H1 (cell line): Measurements from ENCODE around the gene YWHAE. TPM values are rescaled to one million over a fixed set of nuclear protein-coding genes. Genes with fewer than 3 reads are reported as not detected.

ENCODE experiments used
- CTCF ChIA-PET: fragments of 300-600 bp; sonication (Branson Sonifier 250); formaldehyde crosslinking; loops from one replicate; lab custom pipeline; 2021; ENCODE audit not compliant: partially characterized antibody; lab: Charles Lee
- POLR2A ChIA-PET: fragments of 300-600 bp; sonication (Branson Sonifier 250); formaldehyde crosslinking; loops from one replicate; lab custom pipeline; 2021; ENCODE audit warnings: inconsistent platforms; ENCODE audit not compliant: partially characterized antibody; lab: Charles Lee
- DNase-seq, 2 experiments: peaks; one replicate each; pipeline versions ENCODE4 v3.0.0 to v3.0.0-alpha.2; 2010 to 2022; ENCODE audit warnings: low spot score in 2 of 2, low read depth in 1 of 2, mixed read lengths in 1 of 2
- FAIRE-seq: peaks from 2 replicates; lab custom pipeline; 2011; peaks lifted over from hg19 to GRCh38; lab: Jason Lieb, UNC
- H2AFZ ChIP-seq: 2 replicates; pipeline ENCODE4 v1.8.1; 2012; ENCODE audit warnings: low read length, inconsistent platforms
- H2AK5ac ChIP-seq: 2 replicates; pipeline ENCODE4 v1.6.1; 2013; ENCODE audit warnings: low read depth, low read length
- H2BK120ac ChIP-seq: replicated peaks from 2 replicates; pipeline ENCODE3; 2013; ENCODE audit warnings: low read depth, low read length, inconsistent platforms
- H2BK12ac ChIP-seq: 2 replicates; pipeline ENCODE4 v1.6.1; 2013; ENCODE audit warnings: low read depth, low read length
- H2BK15ac ChIP-seq: 2 replicates; pipeline ENCODE4 v1.6.1; 2013; ENCODE audit warnings: low read length
- H2BK20ac ChIP-seq: 2 replicates; pipeline ENCODE4 v1.6.1; 2013; ENCODE audit warnings: low read length
- H2BK5ac ChIP-seq: 2 replicates; pipeline ENCODE4 v1.6.1; 2013; ENCODE audit warnings: low read depth, low read length
- H3K14ac ChIP-seq: 2 replicates; pipeline ENCODE4 v1.6.1; 2013; ENCODE audit warnings: inconsistent platforms; ENCODE audit not compliant: insufficient read length
- H3K18ac ChIP-seq: 2 replicates; pipeline ENCODE4 v1.6.1; 2013; ENCODE audit warnings: low read length; ENCODE audit errors: extremely low read depth
- H3K23ac ChIP-seq: 2 replicates; pipeline ENCODE4 v1.6.1; 2013; ENCODE audit warnings: inconsistent platforms; ENCODE audit not compliant: insufficient read length
- H3K23me2 ChIP-seq: 2 replicates; pipeline ENCODE4 v1.6.1; 2013; ENCODE audit warnings: low read depth, low read length
- H3K27ac ChIP-seq: 2 replicates; pipeline ENCODE4 v1.6.1; 2011; ENCODE audit warnings: low read depth, low read length, inconsistent platforms
- H3K27me3 ChIP-seq, 4 experiments: replicated peaks in 1 of 4; 1 replicate in 1 of 4; 2 replicates in 3 of 4; pipeline versions ENCODE4 v1.6.1 to v1.8.1; 2011 to 2013; ENCODE audit warnings: low read length in 3 of 4, mild to moderate bottlenecking in 3 of 4, inconsistent platforms in 2 of 4, mixed read lengths in 2 of 4, moderate library complexity in 1 of 4; ENCODE audit not compliant: control insufficient read depth in 3 of 4, insufficient read depth in 3 of 4; ENCODE audit errors: extremely low read depth in 1 of 4
- H3K36me3 ChIP-seq, 4 experiments: 2 replicates each; pipeline versions ENCODE4 v1.6.1 to v1.8.1; 2011 to 2013; ENCODE audit warnings: mild to moderate bottlenecking in 4 of 4, low read length in 3 of 4, moderate library complexity in 2 of 4, control low read depth in 1 of 4, inconsistent platforms in 1 of 4; ENCODE audit not compliant: insufficient read depth in 4 of 4, control insufficient read depth in 2 of 4
- H3K4ac ChIP-seq: replicated peaks from 2 replicates; pipeline ENCODE3; 2013; ENCODE audit warnings: low read length, low read depth, mixed read lengths, inconsistent platforms; ENCODE audit not compliant: insufficient read length
- H3K4me1 ChIP-seq, 4 experiments: replicated peaks in 1 of 4; 1 replicate in 1 of 4; 2 replicates in 3 of 4; pipeline versions ENCODE4 v1.6.1 to v1.8.1; 2011 to 2013; ENCODE audit warnings: low read length in 3 of 4, inconsistent platforms in 2 of 4, mixed read lengths in 1 of 4; ENCODE audit not compliant: insufficient read depth in 4 of 4, control insufficient read depth in 3 of 4
- H3K4me2 ChIP-seq, 2 experiments: 2 replicates each; pipeline versions ENCODE4 v1.6.1 to v1.8.1; 2011 to 2013; ENCODE audit warnings: low read depth in 2 of 2, low read length in 2 of 2, control low read depth in 1 of 2, inconsistent platforms in 1 of 2, mild to moderate bottlenecking in 1 of 2; ENCODE audit not compliant: insufficient read depth in 1 of 2
- H3K4me3 ChIP-seq, 4 experiments: fragments of 200-600, 300-600 bp in 1 of 4; sonication (generic), shearing (Covaris generic), sonication (Bioruptor Twin) in 1 of 4; 2 replicates each; pipeline versions ENCODE4 v1.5.1 to v1.8.1; 2011 to 2016; ENCODE audit warnings: low read length in 4 of 4, low read depth in 3 of 4, control low read depth in 2 of 4, inconsistent platforms in 2 of 4, mild to moderate bottlenecking in 2 of 4, mixed read lengths in 1 of 4, moderate library complexity in 1 of 4; ENCODE audit not compliant: insufficient read depth in 2 of 4; ENCODE audit errors: extremely low read depth in 1 of 4
- H3K56ac ChIP-seq: replicated peaks from 2 replicates; pipeline ENCODE3; 2013; ENCODE audit warnings: low read depth, mild to moderate bottlenecking, mixed read lengths, low read length, inconsistent platforms; ENCODE audit not compliant: insufficient read length
- H3K79me1 ChIP-seq: 2 replicates; pipeline ENCODE4 v1.6.1; 2013; ENCODE audit warnings: low read depth, low read length, control low read depth
- H3K79me2 ChIP-seq, 2 experiments: 2 replicates each; pipeline versions ENCODE4 v1.6.1 to v1.8.1; 2012 to 2013; ENCODE audit warnings: low read length in 2 of 2, mild to moderate bottlenecking in 2 of 2, inconsistent platforms in 1 of 2; ENCODE audit not compliant: insufficient read depth in 2 of 2, control insufficient read depth in 1 of 2
- H3K9ac ChIP-seq, 4 experiments: replicated peaks in 1 of 4; 1 replicate in 1 of 4; 2 replicates in 3 of 4; pipeline versions ENCODE4 v1.6.1 to v1.8.1; 2011 to 2013; ENCODE audit warnings: low read depth in 3 of 4, low read length in 3 of 4, control low read depth in 2 of 4, mild to moderate bottlenecking in 2 of 4, moderate library complexity in 2 of 4, inconsistent platforms in 1 of 4; ENCODE audit errors: extremely low read depth in 1 of 4
- H3K9me3 ChIP-seq, 2 experiments: 2 replicates each; pipeline versions ENCODE4 v1.6.1 to v1.8.1; 2012 to 2013; ENCODE audit warnings: mild to moderate bottlenecking in 2 of 2, moderate library complexity in 2 of 2, control low read depth in 1 of 2, inconsistent platforms in 1 of 2, low read depth in 1 of 2, low read length in 1 of 2, mixed read lengths in 1 of 2; ENCODE audit not compliant: insufficient read depth in 2 of 2
- H4K20me1 ChIP-seq, 2 experiments: replicated peaks in 1 of 2; 2 replicates each; pipeline versions ENCODE3 to v1.8.1; 2011 to 2013; ENCODE audit warnings: inconsistent platforms in 2 of 2, low read length in 2 of 2, mild to moderate bottlenecking in 1 of 2; ENCODE audit not compliant: insufficient read depth in 2 of 2, control insufficient read depth in 1 of 2
- H4K5ac ChIP-seq: 2 replicates; pipeline ENCODE4 v1.6.1; 2013; ENCODE audit warnings: low read length, low read depth, mixed read lengths, inconsistent platforms; ENCODE audit not compliant: insufficient read length
- H4K8ac ChIP-seq: 2 replicates; pipeline ENCODE4 v1.8.0; 2013; ENCODE audit warnings: mild to moderate bottlenecking, moderate library complexity, low read length, inconsistent platforms; ENCODE audit not compliant: insufficient read depth; ENCODE audit errors: extremely low read depth
- H4K91ac ChIP-seq: replicated peaks from 2 replicates; pipeline ENCODE3; 2013; ENCODE audit warnings: low read length, mixed read lengths, inconsistent platforms; ENCODE audit not compliant: insufficient read length
- ATF2 ChIP-seq: IDR thresholded peaks from 2 replicates; pipeline ENCODE4 v1.6.1; 2012; ENCODE audit warnings: low read length, inconsistent platforms
- EP300 ChIP-seq, 2 experiments: IDR thresholded peaks; 1 replicate in 1 of 2; 2 replicates in 1 of 2; pipeline ENCODE4 v1.6.1; 2011 to 2012; ENCODE audit warnings: low read depth in 2 of 2, low read length in 2 of 2, mild to moderate bottlenecking in 2 of 2, borderline replicate concordance in 1 of 2, inconsistent platforms in 1 of 2, moderate library complexity in 1 of 2
- RBBP5 ChIP-seq: IDR thresholded peaks from 2 replicates; pipeline ENCODE4 v1.7.1; 2012; ENCODE audit warnings: low read depth, mild to moderate bottlenecking, inconsistent platforms, low read length, moderate library complexity, borderline replicate concordance
- WGBS, 2 experiments: shearing (Covaris generic) in 1 of 2; methylation state at CpG; one replicate each; pipeline versions ENCODE4 v1.1.6 to v1.1.7; 2013 to 2015; ENCODE audit warnings: low lambda C conversion rate in 2 of 2, mixed read lengths in 2 of 2, inconsistent platforms in 1 of 2, low coverage in 1 of 2, missing lambda C conversion rate in 1 of 2; ENCODE audit not compliant: insufficient replicate concordance in 2 of 2, insufficient coverage in 1 of 2, insufficient read length in 1 of 2; ENCODE audit errors: extremely low coverage in 1 of 2, missing lambda C conversion rate in 1 of 2; 5-methylcytosine and 5-hydroxymethylcytosine counted together
- polyA plus RNA-seq, 7 experiments: library from polyadenylated mRNA; depleted of rRNA in 3 of 7; stranded (reverse) in 5 of 7; unstranded in 2 of 7; fragments of >200 nt in 5 of 7; fragments of 200-250 nt in 2 of 7; gene quantifications; 1 replicate in 5 of 7; 2 replicates in 1 of 7; 4 replicates in 1 of 7; pipeline versions ENCODE4 v1.2.1 to v1.2.3, GENCODE V29; 2011 to 2013; ENCODE audit warnings: missing spikeins in 2 of 7, mixed read lengths in 2 of 7
- total RNA-seq: library from RNA; stranded (reverse); fragmentation: NEBNext Ultra II Directional; extraction: Animal tissue kit (Norgen Biotek cat#: 25700); gene quantifications from 2 replicates; pipeline ENCODE4 v1.2.1, GENCODE V29; 2021

The YWHAE gene
- total and polyA plus RNA-seq, 2 of the 8 experiments (the other 6 are each of a cell fraction or from before 2014, with no cell fraction given) = 559 to 1,186 TPM

DNA sequence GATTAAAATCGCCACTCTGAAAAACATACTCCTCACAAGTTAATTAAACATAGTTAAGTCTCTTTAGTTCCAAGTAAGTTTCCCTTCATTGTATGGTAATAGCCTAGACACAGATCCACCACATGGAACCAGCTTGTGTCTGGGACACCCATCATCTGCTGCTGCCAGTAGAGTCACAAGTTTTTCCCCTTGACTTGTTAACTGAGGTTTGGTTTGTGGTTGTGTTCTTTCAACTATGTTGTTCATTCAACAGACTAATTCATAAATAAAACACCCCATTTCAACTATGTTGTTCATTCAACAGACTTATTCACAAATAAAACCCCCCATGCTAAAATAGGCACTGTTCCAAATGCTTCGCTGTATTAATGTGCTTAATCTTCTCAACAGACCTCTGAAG lies 24.4 kb downstream of the YWHAE start:
- Histone ChIP-seq H3K23ac (no peak overlapping the region), H2BK5ac (no peak overlapping the region), H3K4me3 (no peak overlapping the region), H2AFZ (no peak overlapping the region), H3K36me3 (peaks cover 0 to 13% (median 0%) of the 10 kb centered on the region in 4 experiments; a peak in 3 of 8 replicates), H2BK15ac (no peak overlapping the region), H3K9ac (no peak overlapping the region), H3K9me3 (no peaks in the 10 kb centered on the region), H2BK12ac (no peak overlapping the region), H4K8ac (no peak overlapping the region), H3K27me3 (no peaks in the 10 kb centered on the region), H2BK20ac (no peak overlapping the region), H3K14ac (no peak overlapping the region), H3K79me1 (peaks cover 5% of the 10 kb centered on the region), H3K79me2 (peaks cover 88 to 100% of the 10 kb centered on the region in 2 experiments), H4K91ac (no peak overlapping the region), H3K4me2 (no peak overlapping the region), H2BK120ac (no peak overlapping the region), H3K18ac (no peak overlapping the region), H4K5ac (no peak overlapping the region), H3K56ac (no peak overlapping the region), H3K4ac (no peak overlapping the region), H3K27ac (no peak overlapping the region), H3K4me1 (no peaks in the 10 kb centered on the region; a peak in 3 of 7 replicates), H4K20me1 (peaks cover 59 to 63% of the 10 kb centered on the region in 2 experiments), H2AK5ac (no peak overlapping the region), H3K23me2 (no peaks in the 10 kb centered on the region)
- DNase-seq (no peak), FAIRE-seq (no peak)
- CTCF ChIA-PET = interaction anchor here (5.3 kb wide), 1 partner anchor 10 kb away, joined by 34 read pairs; no protein-coding TSS in a partner anchor
- POLR2A ChIA-PET = interaction anchor here (1.0 to 5.9 kb wide), 4 partner anchors 9 to 22 kb away, joined by 4 to 82 read pairs (median 15); no protein-coding TSS in a partner anchor
- 46% methylated on average over 2 of the region's 2 CpGs; no CpG with 5 or more reads in 1 of the 2 experiments for WGBS, 2 experiments
- no peak for TF ChIP-seq EP300 (IDR thresholded peaks at IDR 0.05; ENCODE audit: borderline replicate concordance in 1 of 2, low read depth in 2 of 2, low read length in 2 of 2)
- TF ChIP-seq RBBP5 = no peak
- TF ChIP-seq ATF2 = no peak
